A549 (cell line): ENCODE data around the gene CCDC171. TPM values are rescaled to one million over a fixed set of nuclear protein-coding genes. Genes with fewer than 3 reads are reported as not detected.
A peak's percentile ranks its signal among the peaks of the same experiment; 100 is the strongest.

ENCODE experiments used
- ATAC-seq, 2 experiments: fragments of 200-7000 bp in 1 of 2; fragments of >200 bp in 1 of 2; cut with Nextera tagmentation in 1 of 2; cut with Tn5 transposase in 1 of 2; 3 replicates each; pipeline versions ENCODE4 v1.8.0 to v1.9.1; 2018 to 2020; ENCODE audit warnings: mild to moderate bottlenecking in 1 of 2, moderate library complexity in 1 of 2
- CTCF ChIA-PET: fragments of 300-600 bp; sonication (Branson Sonifier 250); formaldehyde crosslinking; extraction: SDS; loops from one replicate; lab custom pipeline; 2021; ENCODE audit warnings: antibody characterized with exemption, inconsistent platforms; lab: Yijun Ruan, JAX
- POLR2A ChIA-PET: fragments of 350-600 bp; formaldehyde crosslinking; extraction: SDS; loops from one replicate; lab custom pipeline; 2021; ENCODE audit warnings: antibody characterized with exemption, inconsistent platforms; lab: Yijun Ruan, JAX
- DNase-seq, 2 experiments: peaks; one replicate each; pipeline versions ENCODE4 v3.0.0 to v3.0.0-alpha.2; 2011 to 2016; ENCODE audit warnings: low read depth in 1 of 2, low spot score in 1 of 2
- FAIRE-seq: peaks from 2 replicates; lab custom pipeline; 2011; peaks lifted over from hg19 to GRCh38; lab: Jason Lieb, UNC
- H3K27ac ChIP-seq, 2 experiments: fragments of >200 bp; sonication (Bioruptor Twin); formaldehyde crosslinking; 3 replicates each; pipeline ENCODE4 v1.5.1; 2016 to 2017
- H3K4me1 ChIP-seq: fragments of >200 bp; sonication (Bioruptor Twin); formaldehyde crosslinking; 3 replicates; pipeline ENCODE4 v1.6.1; 2016
- H3K4me2 ChIP-seq: fragments of >200 bp; sonication (Bioruptor Twin); formaldehyde crosslinking; 3 replicates; pipeline ENCODE4 v1.6.1; 2016
- H3K4me3 ChIP-seq: fragments of >200 bp; sonication (Bioruptor Twin); formaldehyde crosslinking; 3 replicates; pipeline ENCODE4 v1.5.1; 2016
- H3K9me3 ChIP-seq: fragments of >200 bp; sonication (Bioruptor Twin); formaldehyde crosslinking; 3 replicates; pipeline ENCODE4 v1.6.1; 2016
- BHLHE40 ChIP-seq: IDR thresholded peaks from 2 replicates; pipeline ENCODE4 v1.6.1; 2012; ENCODE audit warnings: low read depth, low read length, inconsistent platforms
- CBX2 ChIP-seq: fragments of 200-600 bp; sonication (generic); IDR thresholded peaks from 2 replicates; pipeline ENCODE4 v1.6.1; 2016; ENCODE audit warnings: low read depth, mild to moderate bottlenecking, borderline replicate concordance
- CBX8 ChIP-seq: fragments of 200-600 bp; sonication (generic); IDR thresholded peaks from 2 replicates; pipeline ENCODE4 v1.6.1; 2016
- CEBPB ChIP-seq, 2 experiments: fragments of >200 bp in 1 of 2; sonication (Bioruptor Twin) in 1 of 2; formaldehyde crosslinking in 1 of 2; IDR thresholded peaks; 2 replicates each; pipeline ENCODE4 v1.6.1; 2012 to 2016
- CHD4 ChIP-seq: fragments of 200-600 bp; sonication (generic); IDR thresholded peaks from 2 replicates; pipeline ENCODE4 v1.6.1; 2016; ENCODE audit warnings: antibody characterized with exemption, mild to moderate bottlenecking, borderline replicate concordance
- EHF ChIP-seq: fragments of 250-450 bp; sonication (Bioruptor Pico); IDR thresholded peaks from 2 replicates; pipeline ENCODE4 v1.5.0; 2020; ENCODE audit warnings: mild to moderate bottlenecking
- EP300 ChIP-seq, 2 experiments: fragments of >200 bp; sonication (Bioruptor Twin); formaldehyde crosslinking; IDR thresholded peaks; 2 replicates in 1 of 2; 3 replicates in 1 of 2; pipeline ENCODE4 v1.6.1; 2016 to 2017
- FOSL2 ChIP-seq, 2 experiments: fragments of 450-650 bp in 1 of 2; fragments of >200 bp in 1 of 2; sonication (Bioruptor Twin) in 1 of 2; formaldehyde crosslinking; IDR thresholded peaks; 2 replicates each; pipeline versions ENCODE4 v1.5.0 to v1.6.1; 2016 to 2020; ENCODE audit warnings: mild to moderate bottlenecking in 1 of 2, moderate library complexity in 1 of 2
- FOXS1 ChIP-seq: fragments of 250-450 bp; sonication (Bioruptor Pico); IDR thresholded peaks from 2 replicates; pipeline ENCODE4 v1.5.0; 2020; ENCODE audit warnings: mild to moderate bottlenecking, moderate library complexity
- GATA3 ChIP-seq: IDR thresholded peaks from 2 replicates; pipeline ENCODE4 v1.6.1; 2012; ENCODE audit warnings: borderline replicate concordance
- HDAC2 ChIP-seq: fragments of 200-600 bp; sonication (generic); IDR thresholded peaks from 2 replicates; pipeline ENCODE4 v1.6.1; 2016
- JUN ChIP-seq, 2 experiments: fragments of >200 bp; sonication (Bioruptor Twin); formaldehyde crosslinking; IDR thresholded peaks; 2 replicates in 1 of 2; 3 replicates in 1 of 2; pipeline ENCODE4 v1.6.1; 2016 to 2017
- JUNB ChIP-seq: fragments of >200 bp; sonication (Bioruptor Twin); formaldehyde crosslinking; IDR thresholded peaks from 2 replicates; pipeline ENCODE4 v1.6.1; 2016
- KDM1A ChIP-seq: fragments of 200-600 bp; sonication (generic); IDR thresholded peaks from 2 replicates; pipeline ENCODE4 v1.6.1; 2016; ENCODE audit warnings: low read depth, mild to moderate bottlenecking
- KDM5A ChIP-seq: fragments of 200-600 bp; sonication (generic); IDR thresholded peaks from 2 replicates; pipeline ENCODE4 v1.6.1; 2016; ENCODE audit warnings: antibody characterized with exemption, mild to moderate bottlenecking
- MAZ ChIP-seq: fragments of 150-350 bp; IDR thresholded peaks from 2 replicates; pipeline ENCODE4 v1.6.1; 2014; ENCODE audit warnings: antibody characterized with exemption, low read depth, low read length, borderline replicate concordance
- NFE2L2 ChIP-seq: fragments of 150-350 bp; conservative IDR thresholded peaks from 2 replicates; pipeline ENCODE4 v1.6.1; 2014; ENCODE audit warnings: low read length
- NPAS2 ChIP-seq: fragments of 250-450 bp; sonication (Bioruptor Pico); IDR thresholded peaks from 2 replicates; pipeline ENCODE4 v1.8.0; 2022; ENCODE audit warnings: mild to moderate bottlenecking, moderate library complexity, borderline replicate concordance
- PHF8 ChIP-seq: fragments of 200-600 bp; sonication (generic); IDR thresholded peaks from 2 replicates; pipeline ENCODE4 v1.6.1; 2016; ENCODE audit warnings: low read depth, mild to moderate bottlenecking, antibody characterized with exemption, moderate library complexity, borderline replicate concordance
- POLR2A ChIP-seq: IDR thresholded peaks from 2 replicates; pipeline ENCODE4 v1.6.1; 2012; ENCODE audit warnings: mild to moderate bottlenecking, low read length
- POLR2AphosphoS2 ChIP-seq: conservative IDR thresholded peaks from 2 replicates; pipeline ENCODE4 v1.6.1; 2012; ENCODE audit warnings: low read length, improper control_type of control experiment, inconsistent platforms
- RARB ChIP-seq: fragments of 250-450 bp; sonication (Bioruptor Pico); IDR thresholded peaks from 2 replicates; pipeline ENCODE4 v1.8.0; 2021; ENCODE audit warnings: mild to moderate bottlenecking, moderate library complexity
- RFX5 ChIP-seq: fragments of 450-650 bp; IDR thresholded peaks from 2 replicates; pipeline ENCODE4 v1.7.1; 2014; ENCODE audit warnings: antibody characterized with exemption, mild to moderate bottlenecking, moderate library complexity
- RNF2 ChIP-seq: fragments of 200-600 bp; sonication (generic); IDR thresholded peaks from 2 replicates; pipeline ENCODE4 v1.6.1; 2016; ENCODE audit warnings: low read depth, mild to moderate bottlenecking, antibody characterized with exemption, moderate library complexity, borderline replicate concordance
- SMC3 ChIP-seq: fragments of >200 bp; sonication (Bioruptor Twin); formaldehyde crosslinking; IDR thresholded peaks from 3 replicates; pipeline ENCODE4 v1.6.1; 2018; ENCODE audit warnings: inconsistent platforms
- SREBF2 ChIP-seq: fragments of 450-650 bp; IDR thresholded peaks from 2 replicates; pipeline ENCODE4 v1.6.1; 2014; ENCODE audit warnings: mild to moderate bottlenecking, moderate library complexity
- TFCP2L1 ChIP-seq: fragments of 250-450 bp; sonication (Bioruptor Pico); IDR thresholded peaks from 2 replicates; pipeline ENCODE4 v1.5.0; 2021; ENCODE audit warnings: mild to moderate bottlenecking
- TP53 ChIP-seq: fragments of 250-450 bp; sonication (Bioruptor Pico); IDR thresholded peaks from 2 replicates; pipeline ENCODE4 v1.5.0; 2021; ENCODE audit warnings: mild to moderate bottlenecking, moderate library complexity
- ZSCAN20 ChIP-seq: fragments of 250-450 bp; sonication (Bioruptor Pico); IDR thresholded peaks from 2 replicates; pipeline ENCODE4 v1.8.0; 2022; ENCODE audit warnings: mild to moderate bottlenecking, moderate library complexity
- WGBS: methylation state at CpG from one replicate; pipeline ENCODE4 v1.1.6; 2017; ENCODE audit errors: missing lambda C conversion rate; 5-methylcytosine and 5-hydroxymethylcytosine counted together
- polyA plus RNA-seq, 4 experiments: library from polyadenylated mRNA; depleted of rRNA in 3 of 4; stranded (reverse); fragments of >200 nt; fragmentation: RNase III in 1 of 4; extraction: RNeasy Plus Mini Kit Qiagen cat#74134 plus additional on column Dnase treatment in 1 of 4; gene quantifications; 2 replicates in 3 of 4; 3 replicates in 1 of 4; pipeline ENCODE4 v1.2.3, GENCODE V29; 2011 to 2017
- TF ChIP-seq, protein P1 (sequence below): fragments of 250-450 bp; sonication (Bioruptor Pico); IDR thresholded peaks from 2 replicates; pipeline ENCODE4 v1.5.0; 2020; ENCODE audit warnings: low read depth, mild to moderate bottlenecking, moderate library complexity

CCDC171 gene
- polyA plus RNA-seq, 2 of the 4 experiments (the other 2 are of a cell fraction) = 0.88 to 1.3 TPM

DNA sequence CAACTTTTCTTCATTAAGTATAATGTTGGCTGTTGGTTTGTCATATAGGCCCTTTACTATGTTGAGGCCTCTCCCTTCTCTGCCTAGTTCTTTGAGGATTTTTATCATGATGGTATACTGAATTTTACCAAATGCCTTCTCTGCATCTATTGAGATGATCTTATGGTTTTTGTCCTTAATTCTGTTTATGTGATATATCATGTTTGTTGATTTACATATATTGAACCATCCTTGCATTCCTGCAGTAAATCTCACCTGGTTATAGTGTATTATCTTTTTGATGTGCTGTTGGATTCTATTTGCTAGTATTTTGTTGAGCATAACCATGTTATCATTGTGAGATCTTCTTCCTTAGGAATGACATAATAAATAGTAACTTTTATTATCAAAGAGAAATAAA lies 362.9 kb downstream of the CCDC171 start:
- TF ChIP-seq GATA3 = no peak
- TF ChIP-seq NFE2L2 = no peak
- no peak for TF ChIP-seq RARB (CRISPR knock-in tag)
- no peak for TF ChIP-seq FOSL2 (IDR thresholded peaks at IDR 0.05)
- no peak for TF ChIP-seq FOSL2 (CRISPR knock-in tag; IDR thresholded peaks at IDR 0.05)
- no peak for TF ChIP-seq RFX5
- Histone ChIP-seq H3K4me1 (no peaks in the 10 kb centered on the region), H3K4me2 (no peak overlapping the region), H3K4me3 (no peak overlapping the region), H3K27ac (no peak overlapping the region), H3K9me3 (peaks cover 15% of the 10 kb centered on the region; the same call in 2 of the 3 replicates)
- CTCF ChIA-PET = no interaction called here
- DNase-seq = no peak
- FAIRE-seq = peak; percentile 54
- POLR2A ChIA-PET = no interaction called here
- no peak for ATAC-seq

DNA sequence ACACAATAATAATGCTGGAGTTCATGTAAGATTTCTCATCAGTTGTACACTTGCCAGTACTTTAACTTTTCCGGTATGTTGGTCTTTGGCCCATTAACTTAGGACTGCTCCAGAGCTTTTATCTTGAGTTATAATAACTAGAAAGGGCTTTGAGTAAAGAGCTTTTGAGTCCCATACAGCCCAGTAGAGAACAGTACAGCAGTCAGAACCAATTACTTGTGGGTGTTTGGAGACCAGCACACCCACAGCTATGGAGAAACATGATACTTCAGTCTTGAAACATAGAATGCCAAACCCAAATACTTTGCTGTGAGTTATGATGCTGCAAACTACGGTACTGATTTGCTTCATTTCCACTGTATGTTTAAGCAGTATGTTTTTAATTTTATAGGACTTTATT lies 374.3 kb downstream of the CCDC171 start:
- Histone ChIP-seq H3K4me2 (no peak overlapping the region), H3K4me3 (no peak overlapping the region), H3K9me3 (peaks cover 7% of the 10 kb centered on the region; the same call in 1 of the 3 replicates), H3K4me1 (no peaks in the 10 kb centered on the region), H3K27ac (no peak overlapping the region)
- no peak for ATAC-seq
- TF ChIP-seq NFE2L2 (no peak), CBX8 (no peak), HDAC2 (no peak), SMC3 (no peak), CHD4 (no peak), KDM1A (no peak)
- ChIA-PET POLR2A (no interaction called here), CTCF (no interaction called here)
- DNase-seq = no peak
- no peak for FAIRE-seq
- WGBS = 49% methylated on average over 2 of the region's 2 CpGs

DNA sequence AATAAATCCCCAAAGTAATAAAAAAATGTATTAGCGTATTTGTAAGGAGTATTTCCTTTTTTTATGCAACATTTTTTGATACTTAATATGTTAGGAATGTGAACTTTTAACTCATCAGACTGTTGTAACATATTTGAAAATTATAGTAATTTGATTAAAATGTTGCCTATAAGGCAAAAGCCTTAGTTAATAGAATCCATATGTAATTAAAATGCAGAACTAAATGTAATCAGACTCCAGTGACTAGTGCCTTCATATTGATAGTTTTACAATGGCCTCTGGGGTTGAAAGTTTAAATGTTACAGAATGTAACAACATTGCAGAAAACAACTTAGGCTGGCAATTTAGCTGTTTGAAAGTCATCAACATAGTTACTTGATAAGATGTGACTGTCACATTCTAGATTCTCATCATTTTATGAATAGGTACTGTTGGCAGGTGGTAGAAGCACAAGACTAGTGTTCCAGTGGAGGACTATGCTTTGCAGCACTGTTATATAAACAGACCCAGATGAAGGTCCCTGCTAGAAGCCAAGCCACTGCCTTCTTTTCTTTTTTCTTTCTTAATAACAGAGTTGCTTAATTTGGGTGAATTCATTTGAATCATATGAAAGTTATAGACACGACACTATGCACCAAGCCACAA lies 382.9 kb downstream of the CCDC171 start:
- DNase-seq = no peak
- WGBS = 64% methylated on average over 2 of the region's 2 CpGs
- POLR2A ChIA-PET = no interaction called here
- Histone ChIP-seq H3K9me3 (peaks cover 16% of the 10 kb centered on the region; the same call in 1 of the 3 replicates), H3K4me2 (no peak overlapping the region), H3K27ac (no peak overlapping the region), H3K4me1 (no peaks in the 10 kb centered on the region)
- FAIRE-seq = no peak
- CTCF ChIA-PET = interaction anchor here (1.5 kb wide), 1 partner anchor 12 kb away, joined by 5 read pairs; no protein-coding TSS in a partner anchor
- no peak for ATAC-seq
- TF ChIP-seq MAZ = no peak
- no peak for TF ChIP-seq FOSL2 (IDR thresholded peaks at IDR 0.05)
- no peak for TF ChIP-seq FOSL2 (CRISPR knock-in tag; IDR thresholded peaks at IDR 0.05)
- TF ChIP-seq BHLHE40 = no peak
- no peak for TF ChIP-seq RFX5
- TF ChIP-seq RNF2 = no peak
- TF ChIP-seq, all 56 proteins: peak for 0
- no peak overlapping the region for H3K4me3 ChIP-seq

DNA sequence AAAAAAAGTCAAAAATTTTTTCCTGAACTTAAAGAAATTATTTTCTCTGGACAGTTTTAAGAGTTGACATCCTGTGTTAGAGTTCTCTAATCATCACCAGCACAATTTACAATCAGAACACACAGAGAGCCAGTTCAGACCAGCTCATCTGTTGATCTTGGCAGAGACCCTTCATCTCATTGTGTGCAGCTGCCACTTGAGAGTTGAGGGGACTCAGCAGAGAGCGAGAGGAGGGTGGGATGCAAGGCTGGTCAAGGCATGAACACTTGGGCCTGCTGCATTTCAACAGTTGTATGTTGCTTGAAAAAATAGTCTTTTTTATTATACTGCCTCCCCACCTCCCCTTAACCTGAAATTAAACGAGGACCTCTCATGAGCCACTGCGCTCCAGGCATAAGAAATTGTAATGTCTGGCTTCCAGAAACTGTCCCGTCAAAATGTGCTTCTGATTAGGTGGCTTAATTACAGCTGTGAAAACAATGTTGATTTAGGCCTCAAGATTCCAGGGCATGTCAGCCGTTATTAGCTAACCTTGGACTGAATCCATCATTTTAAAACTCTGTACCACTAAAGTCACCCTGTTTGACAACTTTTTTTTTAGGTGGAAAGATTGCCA lies 383.6 kb downstream of the CCDC171 start:
- Histone ChIP-seq H3K9me3 (peaks cover 16% of the 10 kb centered on the region; the same call in 1 of the 3 replicates), H3K27ac (no peak overlapping the region), H3K4me3 (no peak overlapping the region), H3K4me1 (no peaks in the 10 kb centered on the region), H3K4me2 (no peak overlapping the region)
- CTCF ChIA-PET = interaction anchor here (1.5 kb wide), 1 partner anchor 12 kb away, joined by 5 read pairs; no protein-coding TSS in a partner anchor
- ATAC-seq (no peak), FAIRE-seq (no peak), DNase-seq (no peak)
- TF ChIP-seq JUN (IDR thresholded peaks at IDR 0.05) = no peak
- TF ChIP-seq, protein P1, sequence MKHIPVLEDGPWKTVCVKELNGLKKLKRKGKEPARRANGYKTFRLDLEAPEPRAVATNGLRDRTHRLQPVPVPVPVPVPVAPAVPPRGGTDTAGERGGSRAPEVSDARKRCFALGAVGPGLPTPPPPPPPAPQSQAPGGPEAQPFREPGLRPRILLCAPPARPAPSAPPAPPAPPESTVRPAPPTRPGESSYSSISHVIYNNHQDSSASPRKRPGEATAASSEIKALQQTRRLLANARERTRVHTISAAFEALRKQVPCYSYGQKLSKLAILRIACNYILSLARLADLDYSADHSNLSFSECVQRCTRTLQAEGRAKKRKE (CRISPR knock-in tag) = no peak
- no peak for TF ChIP-seq CEBPB (IDR thresholded peaks at IDR 0.05)
- TF ChIP-seq TFCP2L1 (CRISPR knock-in tag) = no peak
- no peak for TF ChIP-seq EP300 (IDR thresholded peaks at IDR 0.05)
- no peak for TF ChIP-seq ZSCAN20 (CRISPR knock-in tag)
- no peak for TF ChIP-seq HDAC2
- TF ChIP-seq EHF (CRISPR knock-in tag) = no peak
- no peak for TF ChIP-seq TP53 (CRISPR knock-in tag)
- no peak for TF ChIP-seq BHLHE40
- no peak for TF ChIP-seq POLR2A
- TF ChIP-seq FOXS1 (CRISPR knock-in tag) = no peak
- no peak for TF ChIP-seq JUNB
- TF ChIP-seq KDM5A = no peak
- TF ChIP-seq NFE2L2 = no peak
- no peak for TF ChIP-seq NPAS2 (CRISPR knock-in tag)
- TF ChIP-seq POLR2AphosphoS2 = no peak
- TF ChIP-seq SREBF2 = no peak
- TF ChIP-seq CBX2 = no peak
- TF ChIP-seq PHF8 = no peak
- POLR2A ChIA-PET = no interaction called here
- WGBS = 57% methylated on average over 5 of the region's 5 CpGs
